ENCODE data around the gene RBM33.

RBM33 gene

GRCh38 chr7:155763691-155764437 lies 119.4 kb downstream of the RBM33 start:
- peak; percentile 41 to 48 for DNase-seq (ENCODE audit: extremely low read depth in 1 of 2, low read depth in 1 of 2)

GRCh38 chr7:155764438-155764793 lies 120.0 kb downstream of the RBM33 start:
- DNase-seq (ENCODE audit: extremely low read depth in 1 of 2, low read depth in 1 of 2): peak; percentile 14 to 56

GRCh38 chr7:155765458-155765857 lies 121.0 kb downstream of the RBM33 start:
- DNase-seq (ENCODE audit: extremely low read depth in 1 of 2, low read depth in 1 of 2): no peak

GRCh38 chr7:155766386-155766785 lies 121.9 kb downstream of the RBM33 start:
- DNase-seq (ENCODE audit: extremely low read depth in 1 of 2, low read depth in 1 of 2): no peak

- no peak for DNase-seq (ENCODE audit: extremely low read depth in 1 of 2, low read depth in 1 of 2)
These were observed 122.8 kb downstream of the RBM33 start for GRCh38 chr7:155766966-155767916.

GRCh38 chr7:155769701-155770100 lies 125.2 kb downstream of the RBM33 start:
- no peak for DNase-seq (ENCODE audit: extremely low read depth in 1 of 2, low read depth in 1 of 2)

- no peak for DNase-seq (ENCODE audit: extremely low read depth in 1 of 2, low read depth in 1 of 2)
These were observed 125.8 kb downstream of the RBM33 start for GRCh38 chr7:155770241-155770640.

- DNase-seq (ENCODE audit: extremely low read depth in 1 of 2, low read depth in 1 of 2): no peak
These were observed 129.1 kb downstream of the RBM33 start for GRCh38 chr7:155773531-155773930.

- no peak for DNase-seq (ENCODE audit: extremely low read depth in 1 of 2, low read depth in 1 of 2)
These were observed 130.5 kb downstream of the RBM33 start for GRCh38 chr7:155774947-155775346.

GRCh38 chr7:155775691-155776090 lies 131.2 kb downstream of the RBM33 start:
- DNase-seq (ENCODE audit: extremely low read depth in 1 of 2, low read depth in 1 of 2): no peak

- no peak for DNase-seq (ENCODE audit: extremely low read depth in 1 of 2, low read depth in 1 of 2)
These were observed 132.1 kb downstream of the RBM33 start for GRCh38 chr7:155776606-155777005.

- DNase-seq (ENCODE audit: extremely low read depth in 1 of 2, low read depth in 1 of 2): no peak
These were observed 133.9 kb downstream of the RBM33 start for GRCh38 chr7:155778349-155778748.

- no peak for DNase-seq (ENCODE audit: extremely low read depth in 1 of 2, low read depth in 1 of 2)
These were observed 136.4 kb downstream of the RBM33 start for GRCh38 chr7:155780884-155781283.

GRCh38 chr7:155781433-155781832 lies 137.0 kb downstream of the RBM33 start:
- no peak for DNase-seq (ENCODE audit: extremely low read depth in 1 of 2, low read depth in 1 of 2)

GRCh38 chr7:155782466-155782865 lies 138.0 kb downstream of the RBM33 start:
- no peak for DNase-seq (ENCODE audit: extremely low read depth in 1 of 2, low read depth in 1 of 2)

GRCh38 chr7:155785536-155785935 lies 141.1 kb downstream of the RBM33 start:
- no peak for DNase-seq (ENCODE audit: extremely low read depth in 1 of 2, low read depth in 1 of 2)

GRCh38 chr7:155786491-155786890 lies 142.0 kb downstream of the RBM33 start:
- DNase-seq (ENCODE audit: extremely low read depth in 1 of 2, low read depth in 1 of 2): no peak

- no peak for DNase-seq (ENCODE audit: extremely low read depth in 1 of 2, low read depth in 1 of 2)
These were observed 142.8 kb downstream of the RBM33 start for GRCh38 chr7:155787171-155787851.

- DNase-seq (ENCODE audit: extremely low read depth in 1 of 2, low read depth in 1 of 2): no peak
These were observed 144.1 kb downstream of the RBM33 start for GRCh38 chr7:155788616-155789000.

GRCh38 chr7:155789001-155789725 lies 144.7 kb downstream of the RBM33 start:
- no peak for DNase-seq (ENCODE audit: extremely low read depth in 1 of 2, low read depth in 1 of 2)

- DNase-seq (ENCODE audit: extremely low read depth in 1 of 2, low read depth in 1 of 2): no peak
These were observed 146.2 kb downstream of the RBM33 start for GRCh38 chr7:155790666-155791065.
